GM21576 (cell line): ENCODE data around the gene BMAL1.
"Not testable (repeated sequence)": the region's sequence is repeated elsewhere in the genome, so short reads cannot be mapped to it uniquely, and the experiment has no call there.

Experiments
- ATAC-seq: cut with Tn5 transposase; IDR thresholded peaks from one replicate; pipeline ENCODE4 v1.9.1; 2021; ENCODE audit warnings: mild to moderate bottlenecking, moderate library complexity; ENCODE audit not compliant: unreplicated experiment

BMAL1 gene

DNA sequence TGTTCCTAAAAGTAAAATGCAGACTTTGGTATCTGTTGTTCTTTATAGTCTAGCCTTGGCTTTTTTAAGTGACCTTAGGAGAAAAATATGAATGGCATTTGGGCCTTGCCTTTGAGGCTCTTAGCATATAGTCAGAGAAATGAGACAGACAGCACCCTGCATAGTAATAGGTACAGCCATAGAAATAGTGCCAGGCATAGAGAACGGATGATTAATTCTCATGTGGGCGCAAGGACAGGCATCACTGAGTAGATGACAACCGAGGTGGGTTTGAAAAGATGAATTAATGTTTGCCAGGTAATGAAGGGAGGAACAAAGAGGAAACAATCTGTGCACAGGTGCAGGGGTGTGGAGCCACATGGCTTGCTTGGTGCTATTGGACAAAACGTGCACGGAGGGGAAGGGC lies 90.5 kb downstream of the BMAL1 start:
- ATAC-seq = no peak

DNA sequence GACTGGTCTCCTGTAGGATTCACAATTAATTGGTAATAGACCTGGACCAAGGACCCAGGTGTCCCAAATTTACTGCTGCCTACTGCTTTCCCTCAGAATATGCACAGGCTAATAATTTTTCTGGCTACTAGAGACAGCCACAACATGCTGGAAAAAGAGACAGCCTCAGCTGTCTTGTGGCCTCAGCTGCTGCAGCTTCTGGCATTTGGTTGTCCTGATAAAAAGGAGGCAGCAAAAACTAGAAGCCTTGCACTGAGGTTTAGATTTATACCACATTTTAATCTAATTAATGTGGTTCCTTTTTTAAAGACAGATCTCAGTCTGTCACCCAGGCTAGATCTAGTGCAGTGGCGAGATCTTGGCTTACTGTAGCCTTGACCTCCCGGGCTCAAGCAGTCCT lies 95.6 kb downstream of the BMAL1 start:
- ATAC-seq = no peak

- no peak for ATAC-seq
Observed at GRCh38 chr11:13375798-13376197, 98.2 kb downstream of the BMAL1 start.

DNA sequence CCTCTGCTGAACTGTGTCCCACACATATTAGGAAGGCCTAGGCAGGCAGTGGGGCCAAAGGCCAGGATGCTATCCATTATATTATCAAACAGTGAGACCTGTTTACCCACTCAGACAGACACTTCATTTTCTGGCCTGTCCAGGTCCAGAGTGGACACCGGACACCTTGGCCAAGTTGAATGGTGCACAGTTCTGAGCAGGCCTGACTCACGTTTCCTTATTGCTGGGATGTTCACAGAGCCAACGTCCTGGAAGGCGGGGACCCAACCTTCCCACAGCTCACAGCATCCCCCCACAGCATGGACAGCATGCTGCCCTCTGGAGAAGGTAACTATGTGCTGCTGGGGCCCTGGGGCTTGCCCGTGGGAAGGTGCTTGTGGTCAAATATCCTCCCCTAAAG lies 98.8 kb downstream of the BMAL1 start:
- no peak for ATAC-seq

DNA sequence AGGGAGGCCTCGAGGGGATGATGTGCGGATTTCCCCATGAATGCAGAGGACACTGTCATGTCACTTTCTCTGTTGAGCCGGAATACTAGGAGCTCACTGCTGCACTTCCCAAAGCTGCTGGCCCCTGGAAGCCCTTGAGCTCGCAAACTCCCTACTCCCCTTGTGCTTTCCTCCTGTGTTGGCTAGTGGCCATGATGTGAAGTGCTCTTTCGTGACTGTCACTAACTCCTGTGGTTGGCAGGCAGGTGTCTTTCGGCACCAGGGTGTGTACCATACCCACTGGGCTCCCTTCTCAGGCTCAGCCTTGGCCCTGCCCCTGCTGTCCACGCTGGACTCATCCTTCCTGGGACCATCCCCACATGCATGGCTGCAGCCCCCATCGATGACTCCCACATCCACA lies 99.2 kb downstream of the BMAL1 start:
- ATAC-seq = no peak

DNA sequence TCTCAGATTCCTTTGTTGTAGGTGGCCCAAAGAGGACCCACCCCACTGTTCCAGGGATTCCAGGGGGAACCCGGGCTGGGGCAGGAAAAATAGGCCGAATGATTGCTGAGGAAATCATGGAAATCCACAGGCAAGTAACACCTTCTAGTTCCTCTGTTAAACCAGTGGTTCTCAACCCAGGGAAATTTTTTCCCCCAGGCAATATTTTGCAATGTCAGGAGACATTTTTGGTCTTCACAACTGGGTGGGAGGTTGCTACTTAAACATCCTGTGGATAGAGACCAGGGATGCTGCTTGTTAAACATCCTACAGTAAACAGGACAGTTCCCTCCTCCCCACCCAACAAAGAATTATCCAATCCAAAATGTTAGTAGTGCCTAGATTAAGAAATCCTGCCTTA lies 100.7 kb downstream of the BMAL1 start:
- no peak for ATAC-seq

GRCh38 chr11:13380731-13381130 lies 103.1 kb downstream of the BMAL1 start:
- ATAC-seq = no peak

DNA sequence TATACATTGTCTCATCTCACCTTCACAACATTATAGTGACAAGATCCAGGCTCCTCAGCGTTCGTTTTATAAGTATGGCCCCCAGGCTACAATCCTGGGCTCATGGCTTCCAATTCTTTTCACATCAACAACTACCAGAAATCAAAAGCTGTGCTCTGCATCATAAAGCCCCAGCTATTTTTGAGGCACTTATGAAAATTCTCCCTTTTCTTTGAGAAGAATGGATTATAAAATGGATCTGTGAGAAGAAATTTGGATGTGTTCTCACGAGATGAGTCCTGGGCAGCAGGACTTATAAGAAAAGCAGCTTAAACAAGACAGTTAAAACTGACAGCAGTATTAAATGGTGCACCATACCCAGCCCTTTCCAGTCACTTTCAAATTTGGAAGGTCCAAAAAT lies 105.2 kb downstream of the BMAL1 start:
- no peak for ATAC-seq

- ATAC-seq = no peak
Observed at GRCh38 chr11:13384908-13385640, 107.5 kb downstream of the BMAL1 start.

GRCh38 chr11:13386567-13386966 lies 109.0 kb downstream of the BMAL1 start:
- no peak for ATAC-seq

DNA sequence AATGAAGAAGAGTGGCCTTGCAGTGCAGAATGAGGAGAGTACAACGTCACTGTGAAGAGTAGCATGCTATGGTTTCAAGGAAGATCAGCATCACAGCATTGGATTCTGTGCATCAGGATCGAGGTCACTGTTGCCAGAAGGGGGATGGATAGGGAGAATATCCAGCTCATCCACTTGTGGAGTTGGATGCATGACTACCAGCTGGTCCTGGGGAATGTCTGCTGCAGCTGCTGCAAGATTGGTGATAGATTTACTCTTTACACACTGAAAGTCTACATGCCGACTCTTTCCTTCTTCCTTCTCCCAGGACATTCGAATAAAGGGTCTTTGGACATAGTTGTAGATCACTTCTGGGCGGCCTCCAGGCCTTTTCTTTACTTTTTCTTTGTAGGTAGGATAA lies 111.2 kb downstream of the BMAL1 start:
- ATAC-seq = no peak

DNA sequence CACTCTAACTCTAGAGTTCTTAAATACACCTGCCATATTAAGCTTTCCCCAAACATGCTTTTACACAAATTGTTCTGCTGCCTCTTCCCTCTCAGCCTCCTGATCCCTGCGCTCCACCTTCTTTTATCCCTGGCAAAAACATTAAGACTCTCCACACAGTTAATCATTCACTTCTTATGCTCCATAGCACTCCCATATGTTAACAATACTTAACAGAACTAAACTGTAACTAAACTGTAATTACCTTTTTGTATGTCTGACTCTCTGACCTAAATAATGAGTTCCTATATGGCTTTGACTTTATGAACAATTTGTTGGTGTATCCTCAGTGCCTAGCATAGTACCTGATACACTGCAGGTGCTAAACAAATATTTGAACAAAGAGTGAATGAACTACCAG lies 113.6 kb downstream of the BMAL1 start:
- ATAC-seq = no peak

GRCh38 chr11:13398335-13398734 lies 120.7 kb downstream of the BMAL1 start:
- not testable (repeated sequence) for ATAC-seq

DNA sequence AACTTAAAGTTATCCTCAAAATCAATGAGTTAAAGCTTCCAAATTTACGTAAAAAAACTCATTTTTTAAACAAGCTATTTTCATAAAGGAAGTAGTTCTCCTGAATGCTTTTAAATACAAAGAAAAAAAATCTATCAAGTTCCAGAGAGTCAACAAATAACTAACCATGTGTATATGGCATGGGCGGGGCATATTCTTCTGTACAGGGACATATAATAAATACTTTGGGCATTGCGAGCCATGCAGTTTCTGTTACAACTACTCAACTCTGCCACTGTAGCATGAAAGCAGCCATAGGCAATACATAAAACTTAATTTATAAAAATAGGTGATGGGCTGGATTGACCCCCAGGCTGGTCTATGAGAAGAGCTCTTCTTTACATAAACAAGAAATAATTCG lies 127.6 kb downstream of the BMAL1 start:
- no peak for ATAC-seq

- no peak for ATAC-seq
Observed at GRCh38 chr11:13415201-13415600, 137.6 kb downstream of the BMAL1 start.

GRCh38 chr11:13421561-13421960 lies 144.0 kb downstream of the BMAL1 start:
- ATAC-seq = no peak

- ATAC-seq = no peak
Observed at GRCh38 chr11:13423372-13423771, 145.8 kb downstream of the BMAL1 start.

GRCh38 chr11:13427440-13427839 lies 149.8 kb downstream of the BMAL1 start:
- no peak for ATAC-seq

- ATAC-seq = no peak
Observed at GRCh38 chr11:13429288-13429687, 151.7 kb downstream of the BMAL1 start.

GRCh38 chr11:13429836-13430235 lies 152.2 kb downstream of the BMAL1 start:
- ATAC-seq = no peak

- ATAC-seq = no peak
Observed at GRCh38 chr11:13433437-13433836, 155.8 kb downstream of the BMAL1 start.

DNA sequence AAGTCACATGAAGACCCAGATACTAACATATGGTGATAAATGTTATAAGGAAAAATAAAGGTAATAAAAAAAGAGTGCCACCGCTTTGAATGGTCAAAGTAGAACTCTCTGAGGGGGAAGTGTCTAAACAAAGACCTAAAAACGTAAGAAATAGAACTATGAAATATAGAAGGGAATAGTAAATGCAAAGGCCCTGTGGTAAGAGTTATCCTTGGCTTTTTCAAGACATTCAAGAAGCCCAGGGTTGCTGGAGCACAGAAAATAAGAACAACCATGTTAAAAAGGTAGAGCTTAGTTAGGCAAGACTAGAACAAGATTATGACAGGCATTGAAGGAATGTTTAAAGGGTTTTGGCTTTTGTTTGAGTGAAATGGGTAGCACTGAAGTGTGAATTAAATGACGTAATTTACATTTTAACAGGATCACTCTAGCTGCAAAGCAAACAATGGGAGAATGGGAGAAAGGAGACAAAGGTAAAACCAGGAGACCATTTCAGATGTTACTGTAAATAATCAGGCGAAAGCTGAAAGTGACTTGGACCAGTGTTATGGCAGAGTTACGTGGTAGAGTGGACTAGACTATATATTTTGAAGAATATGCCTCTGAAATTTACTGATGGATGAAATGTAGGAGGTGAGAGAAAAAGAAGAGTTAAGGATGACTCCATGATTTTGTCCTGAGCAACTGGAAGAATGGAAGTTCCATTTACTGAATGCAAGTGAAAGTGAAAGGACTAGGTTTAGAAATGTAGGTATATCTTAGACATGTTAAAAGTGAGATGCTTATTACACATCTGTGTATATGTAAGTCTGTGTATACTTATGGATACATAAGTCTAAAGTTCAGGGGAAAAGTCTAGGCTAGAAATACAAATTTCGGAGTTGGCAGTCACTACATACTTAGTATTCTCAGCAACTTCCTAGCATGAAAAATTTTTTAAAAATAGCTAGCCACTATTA lies 156.9 kb downstream of the BMAL1 start:
- no peak for ATAC-seq
